ENCODE measurements around the gene ZNF488.

GRCh38 chr10:47359101-47359500 is 25.0 kb downstream of the ZNF488 start:
- TF ChIP-seq POLR2A (IDR thresholded peaks at IDR 0.05; ENCODE audit: low read length), result no peak
- TF ChIP-seq BHLHE40 (IDR thresholded peaks at IDR 0.05; ENCODE audit: low read depth, low read length), result no peak
- no peak for TF ChIP-seq CTCF (IDR thresholded peaks at IDR 0.05)
- TF ChIP-seq, protein P1, sequence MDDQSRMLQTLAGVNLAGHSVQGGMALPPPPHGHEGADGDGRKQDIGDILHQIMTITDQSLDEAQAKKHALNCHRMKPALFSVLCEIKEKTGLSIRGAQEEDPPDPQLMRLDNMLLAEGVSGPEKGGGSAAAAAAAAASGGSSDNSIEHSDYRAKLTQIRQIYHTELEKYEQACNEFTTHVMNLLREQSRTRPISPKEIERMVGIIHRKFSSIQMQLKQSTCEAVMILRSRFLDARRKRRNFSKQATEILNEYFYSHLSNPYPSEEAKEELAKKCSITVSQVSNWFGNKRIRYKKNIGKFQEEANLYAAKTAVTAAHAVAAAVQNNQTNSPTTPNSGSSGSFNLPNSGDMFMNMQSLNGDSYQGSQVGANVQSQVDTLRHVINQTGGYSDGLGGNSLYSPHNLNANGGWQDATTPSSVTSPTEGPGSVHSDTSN (IDR thresholded peaks at IDR 0.05), result no peak

Data from A549 (cell line).